NCI-H748 (cell line): Measurements from ENCODE around the gene KLHL15.

Experiments
- DNase-seq: peaks from one replicate; lab custom pipeline; 2025; ENCODE audit not compliant: unreplicated experiment; lab: John Stamatoyannopoulos, UW

KLHL15 gene

DNA sequence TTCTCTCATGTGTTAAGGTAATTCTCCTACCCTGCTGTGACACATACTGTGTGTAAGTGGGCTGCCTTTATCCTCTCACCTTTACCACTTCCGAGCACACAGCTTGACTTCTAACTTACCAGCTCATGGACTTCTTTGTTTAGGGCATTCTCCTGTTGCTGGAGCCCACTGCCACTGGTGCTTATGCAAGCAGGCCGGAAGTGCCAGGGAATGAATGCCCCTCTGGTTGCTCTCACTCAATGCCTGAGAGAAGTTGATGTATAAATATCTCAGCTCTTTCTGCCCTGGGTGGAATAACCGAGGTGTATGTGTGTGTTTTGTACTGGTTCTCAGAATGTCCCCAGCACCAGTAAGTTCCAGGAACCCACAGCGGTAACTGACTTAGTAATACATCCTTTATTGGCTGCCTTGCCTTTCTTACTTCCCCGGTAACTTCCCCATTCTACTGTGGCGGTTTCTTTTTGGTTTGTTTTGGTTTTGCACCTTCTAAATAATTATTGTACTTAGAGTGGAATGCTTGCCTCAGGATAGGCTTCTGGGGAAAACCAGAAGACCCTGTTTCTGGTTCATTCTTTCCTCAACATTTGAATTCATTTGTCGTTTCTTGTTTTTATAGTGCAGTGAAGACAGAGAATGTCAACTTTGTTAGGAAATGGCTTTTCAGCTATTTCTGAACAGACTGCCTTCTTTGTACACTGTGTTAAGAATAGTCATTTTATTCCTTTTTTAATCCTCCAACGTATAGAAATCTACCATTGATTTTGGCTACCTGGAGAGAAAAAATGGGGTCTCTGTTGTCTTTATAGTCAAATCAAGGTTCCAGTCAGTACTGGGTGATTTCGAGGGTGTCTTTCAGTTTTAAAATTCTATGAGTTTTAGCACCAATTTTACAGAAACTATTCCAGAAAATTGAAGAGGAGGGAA lies 73.7 kb downstream of the KLHL15 start:
- peak; percentile 51 for DNase-seq

DNA sequence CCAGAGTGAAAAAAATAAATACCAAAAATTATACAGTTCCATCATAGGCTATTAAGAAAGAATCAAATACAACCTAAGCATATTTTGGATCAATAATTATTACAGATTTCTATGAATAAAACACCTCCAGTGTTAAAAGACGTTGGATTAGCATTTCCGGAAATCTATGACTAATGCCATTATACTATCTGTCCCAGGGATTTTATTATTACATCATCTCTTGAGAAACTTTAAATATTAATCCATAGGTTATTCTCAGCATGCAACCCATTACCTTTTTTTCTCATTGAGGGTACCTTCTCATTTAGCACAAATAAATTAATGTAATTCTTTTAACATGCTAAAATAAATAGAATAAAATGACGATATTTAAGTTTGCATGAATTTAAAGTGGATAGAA lies 74.6 kb downstream of the KLHL15 start:
- no peak for DNase-seq

DNA sequence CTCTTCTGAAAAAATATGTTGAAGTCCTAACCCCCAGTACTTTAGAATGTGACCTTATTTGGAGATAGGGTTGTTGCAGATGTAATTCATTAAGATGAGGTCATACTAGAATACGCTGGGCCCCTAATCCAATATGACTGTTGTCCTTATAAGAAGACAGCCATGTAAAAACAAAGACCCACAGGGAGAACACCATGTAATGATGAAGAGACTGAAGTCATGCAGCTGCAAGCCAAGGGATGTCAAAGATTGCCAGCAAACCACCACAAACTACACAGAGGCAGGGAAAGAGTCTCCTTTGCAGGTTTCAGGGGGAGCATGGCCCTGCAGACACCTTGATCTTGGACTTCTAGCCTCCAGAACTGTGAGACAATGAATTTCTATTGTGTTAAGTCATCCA lies 81.8 kb downstream of the KLHL15 start:
- no peak for DNase-seq

DNA sequence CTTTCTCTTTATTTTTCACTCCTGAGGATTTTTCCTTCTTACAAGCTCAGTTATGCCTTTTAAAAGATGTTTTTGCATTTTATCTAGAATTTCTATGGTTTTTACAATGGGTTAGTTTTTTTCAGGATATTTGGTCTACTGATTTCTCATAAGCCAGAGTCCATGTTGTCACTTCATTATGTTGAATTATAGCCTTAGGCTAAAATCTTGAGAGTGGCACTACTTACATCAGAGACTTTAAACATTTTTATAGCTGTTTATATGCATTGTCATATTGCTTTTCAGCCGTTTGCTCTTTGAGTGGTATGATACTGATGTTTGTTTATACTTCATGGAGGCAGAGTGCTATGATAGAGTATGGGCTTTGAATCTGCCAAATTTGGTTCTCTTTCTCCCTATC lies 82.8 kb downstream of the KLHL15 start:
- no peak for DNase-seq

DNA sequence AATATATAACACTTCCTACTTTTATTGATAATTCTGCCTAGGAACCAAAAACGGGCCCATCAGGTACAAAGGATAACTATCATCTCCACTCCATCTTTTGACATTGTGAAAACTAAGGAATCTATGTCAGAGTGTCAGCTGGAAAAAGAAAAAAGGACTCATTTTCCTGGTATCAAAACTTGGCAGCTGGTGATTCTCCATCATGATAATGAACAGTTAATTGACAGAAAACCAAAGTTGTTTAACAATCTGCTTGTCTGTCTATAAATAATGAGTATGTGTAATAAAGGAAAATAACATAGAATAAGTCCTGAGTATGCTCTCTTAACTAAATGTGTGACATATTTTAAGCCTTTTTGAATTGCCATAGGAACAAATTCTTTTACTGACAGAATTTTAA lies 87.8 kb downstream of the KLHL15 start:
- DNase-seq: no peak

DNA sequence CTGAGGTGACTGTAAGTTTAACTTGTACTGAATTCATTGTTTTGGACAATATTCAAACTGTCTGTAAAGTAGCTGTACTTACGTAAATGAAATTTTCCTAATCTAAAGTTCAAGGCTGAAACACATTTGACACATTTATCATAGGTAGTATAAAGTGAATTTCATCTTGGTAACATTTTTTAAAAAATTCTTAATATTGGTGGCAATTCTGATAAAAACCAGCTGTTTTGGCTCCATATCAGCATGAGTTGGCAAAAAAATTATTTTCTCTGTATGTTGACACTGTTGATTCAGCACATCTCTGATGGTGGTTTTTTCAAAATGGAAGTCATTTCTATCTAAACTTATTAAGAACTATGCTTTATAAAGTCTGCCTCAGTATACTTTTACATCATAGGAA lies 88.3 kb downstream of the KLHL15 start:
- DNase-seq: no peak

DNA sequence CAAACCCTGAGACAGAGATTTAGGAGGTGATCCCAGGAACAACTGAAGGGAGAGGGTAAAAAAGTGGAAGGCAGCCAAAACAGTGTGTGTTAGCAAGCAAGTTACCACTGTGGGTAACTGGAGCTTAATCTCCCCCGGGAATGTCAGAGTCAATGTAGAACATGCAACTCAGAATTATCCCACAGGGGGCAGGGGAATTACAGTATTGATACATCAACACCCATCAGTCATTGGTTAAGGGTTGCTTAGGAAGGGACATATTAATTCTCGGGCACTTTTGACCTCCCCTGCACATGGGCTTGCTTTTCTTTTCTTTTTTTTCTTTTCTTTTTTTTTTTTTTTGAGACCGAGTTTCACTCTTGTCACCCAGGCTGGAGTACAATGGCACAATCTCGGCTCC lies 89.9 kb downstream of the KLHL15 start:
- peak; percentile 1 for DNase-seq

DNA sequence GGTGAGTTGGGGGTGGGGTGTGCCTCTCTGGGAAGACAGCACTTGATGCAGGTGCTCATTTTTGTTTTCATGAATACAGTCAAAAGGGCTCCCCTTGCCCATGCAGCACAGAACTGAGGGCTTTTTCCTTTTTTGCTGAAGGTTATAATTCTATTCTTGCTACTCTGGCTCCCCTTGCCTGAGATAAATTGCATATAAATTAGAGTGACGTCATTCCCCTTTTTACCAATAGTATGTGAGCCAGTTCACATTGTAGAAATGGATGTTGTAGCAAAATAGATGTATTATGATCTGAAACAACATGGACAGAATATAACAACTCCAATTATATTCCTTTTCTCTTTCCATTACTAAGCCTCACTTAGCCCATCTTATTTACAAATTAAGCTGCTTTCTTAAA lies 90.8 kb downstream of the KLHL15 start:
- DNase-seq: no peak

DNA sequence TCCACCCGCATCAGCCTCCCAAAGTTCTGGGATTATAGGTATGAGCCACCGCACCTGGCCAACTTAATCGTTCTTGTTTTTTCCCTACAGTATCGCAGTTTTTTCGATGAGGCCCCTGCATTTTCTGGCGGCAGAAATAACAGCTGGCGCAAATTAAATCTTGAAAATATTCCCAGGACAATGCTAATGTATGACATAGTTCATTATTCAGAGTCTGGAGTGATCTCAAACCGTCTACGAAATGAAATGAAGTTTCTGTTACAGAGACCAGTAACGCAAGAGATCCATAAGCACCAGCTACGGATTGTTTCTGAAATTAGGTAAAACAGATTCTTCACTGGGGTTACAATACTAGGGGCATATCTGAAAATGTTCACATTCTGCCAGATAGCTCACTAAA lies 91.9 kb downstream of the KLHL15 start:
- DNase-seq: no peak
